Measurements from ENCODE around the gene THPO.

- TF ChIP-seq TAF1 (IDR thresholded peaks at IDR 0.05; ENCODE audit: borderline replicate concordance, insufficient read depth, low read length) (no peak), POLR2AphosphoS5 (IDR thresholded peaks at IDR 0.05; ENCODE audit: low read depth, low read length) (no peak), REST (IDR thresholded peaks at IDR 0.05; ENCODE audit: insufficient read depth in 1 of 2, low read depth in 2 of 2, low read length in 2 of 2) (no peak), SIN3A (IDR thresholded peaks at IDR 0.05; ENCODE audit: borderline replicate concordance, insufficient read depth, low read length) (no peak), FOXP2 (optimal IDR thresholded peaks at IDR 0.05; ENCODE audit: borderline replicate concordance, extremely low read depth, extremely low read length, insufficient read depth) (no peak)
These were observed 6.9 kb upstream of the THPO start for GRCh38 chr3:184384856-184385422.

Data from PFSK-1 (cell line).